Endothelial cell of umbilical vein (primary cell): ENCODE data around the gene BPHL.

Experiments
- EZH2 ChIP-seq: IDR thresholded peaks from 2 replicates; pipeline ENCODE4 v1.6.1; 2012; ENCODE audit warnings: borderline replicate concordance, low read depth, mild to moderate bottlenecking, moderate library complexity, low read length, inconsistent platforms; ENCODE audit not compliant: severe bottlenecking
- TF ChIP-seq, protein P1 (sequence below), 2 donors: IDR thresholded peaks; 1 replicate in 1 of 2; 2 replicates in 1 of 2; pipeline ENCODE4 v1.5.1; 2011; ENCODE audit warnings: low read length in 2 of 2, mild to moderate bottlenecking in 2 of 2, moderate library complexity in 2 of 2, control low read depth in 1 of 2, inconsistent platforms in 1 of 2, low read depth in 1 of 2; ENCODE audit not compliant: insufficient read depth in 1 of 2; ENCODE audit errors: extremely low read depth in 1 of 2
- TF ChIP-seq, protein P2 (sequence below): IDR thresholded peaks from 2 replicates; pipeline ENCODE4 v1.6.1; 2011; ENCODE audit not compliant: insufficient read depth, insufficient read length

DNA sequence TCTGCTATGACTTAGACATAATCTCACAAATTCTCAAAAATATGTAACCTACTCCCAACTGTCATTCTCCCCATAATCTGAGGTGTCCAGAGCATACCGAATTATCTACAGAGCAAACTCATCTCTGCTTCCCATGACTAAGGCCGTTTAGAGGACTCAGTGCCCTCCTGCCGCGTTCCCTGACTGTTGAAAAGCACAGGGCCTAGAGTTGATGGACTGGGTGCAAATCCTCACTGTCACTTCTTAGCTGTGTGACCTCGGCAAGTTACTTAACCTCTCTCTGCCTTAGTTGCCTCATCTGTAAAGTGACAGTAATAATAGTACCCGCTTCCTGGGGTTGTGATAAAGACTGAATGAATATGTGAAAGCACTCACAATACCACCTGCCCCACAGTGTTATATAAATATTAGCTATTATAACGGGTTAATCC lies 43.6 kb downstream of the BPHL start:
- TF ChIP-seq, protein P1, sequence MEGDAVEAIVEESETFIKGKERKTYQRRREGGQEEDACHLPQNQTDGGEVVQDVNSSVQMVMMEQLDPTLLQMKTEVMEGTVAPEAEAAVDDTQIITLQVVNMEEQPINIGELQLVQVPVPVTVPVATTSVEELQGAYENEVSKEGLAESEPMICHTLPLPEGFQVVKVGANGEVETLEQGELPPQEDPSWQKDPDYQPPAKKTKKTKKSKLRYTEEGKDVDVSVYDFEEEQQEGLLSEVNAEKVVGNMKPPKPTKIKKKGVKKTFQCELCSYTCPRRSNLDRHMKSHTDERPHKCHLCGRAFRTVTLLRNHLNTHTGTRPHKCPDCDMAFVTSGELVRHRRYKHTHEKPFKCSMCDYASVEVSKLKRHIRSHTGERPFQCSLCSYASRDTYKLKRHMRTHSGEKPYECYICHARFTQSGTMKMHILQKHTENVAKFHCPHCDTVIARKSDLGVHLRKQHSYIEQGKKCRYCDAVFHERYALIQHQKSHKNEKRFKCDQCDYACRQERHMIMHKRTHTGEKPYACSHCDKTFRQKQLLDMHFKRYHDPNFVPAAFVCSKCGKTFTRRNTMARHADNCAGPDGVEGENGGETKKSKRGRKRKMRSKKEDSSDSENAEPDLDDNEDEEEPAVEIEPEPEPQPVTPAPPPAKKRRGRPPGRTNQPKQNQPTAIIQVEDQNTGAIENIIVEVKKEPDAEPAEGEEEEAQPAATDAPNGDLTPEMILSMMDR (IDR thresholded peaks at IDR 0.05; ENCODE audit: extremely low read depth in 1 of 2, insufficient read depth in 1 of 2, low read depth in 1 of 2, low read length in 2 of 2) = no peak
- no peak for TF ChIP-seq EZH2
- TF ChIP-seq, protein P2, sequence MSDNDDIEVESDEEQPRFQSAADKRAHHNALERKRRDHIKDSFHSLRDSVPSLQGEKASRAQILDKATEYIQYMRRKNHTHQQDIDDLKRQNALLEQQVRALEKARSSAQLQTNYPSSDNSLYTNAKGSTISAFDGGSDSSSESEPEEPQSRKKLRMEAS = no peak
